ENCODE data around the gene ACSS2.
"Not testable (repeated sequence)": the region's sequence is repeated elsewhere in the genome, so short reads cannot be mapped to it uniquely, and the experiment has no call there.

The ACSS2 gene

DNA sequence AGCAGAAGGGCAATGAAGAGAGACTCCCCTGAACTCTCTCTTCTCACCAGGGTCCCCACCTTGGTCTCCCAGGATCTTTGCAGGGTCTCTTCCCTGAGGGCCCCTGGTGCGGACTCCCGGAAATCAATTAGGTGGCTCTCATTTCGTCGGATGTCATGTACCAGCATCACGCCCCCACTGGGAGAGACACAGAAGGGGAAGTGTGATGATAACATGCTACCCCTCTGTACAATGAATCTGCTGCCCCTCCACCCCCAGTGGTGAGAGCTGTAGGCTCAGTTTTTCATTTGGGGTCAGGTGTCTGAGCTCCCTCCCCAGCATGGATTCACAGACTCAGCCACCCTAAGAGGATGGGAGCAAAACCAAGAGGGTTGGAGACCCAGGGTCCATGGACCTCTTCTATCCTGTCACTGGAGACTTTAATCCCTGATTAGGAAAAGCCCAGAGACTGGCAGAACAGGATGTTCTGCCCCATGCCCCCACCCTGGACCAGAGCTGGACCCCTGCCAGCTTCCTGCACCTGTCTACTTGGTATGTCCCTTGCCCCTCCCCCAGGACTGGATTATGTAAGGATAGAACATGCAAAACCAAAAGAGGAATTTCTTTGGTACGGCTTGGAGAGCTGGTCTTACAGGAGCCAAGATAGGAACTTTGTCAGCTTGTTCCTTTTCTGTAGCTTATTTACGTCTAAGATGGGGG, 14.9 kb upstream of the ACSS2 start:
- in situ Hi-C loops (cut with MboI; ENCODE audit: low sequenced_read_pairs): no loop called here

DNA sequence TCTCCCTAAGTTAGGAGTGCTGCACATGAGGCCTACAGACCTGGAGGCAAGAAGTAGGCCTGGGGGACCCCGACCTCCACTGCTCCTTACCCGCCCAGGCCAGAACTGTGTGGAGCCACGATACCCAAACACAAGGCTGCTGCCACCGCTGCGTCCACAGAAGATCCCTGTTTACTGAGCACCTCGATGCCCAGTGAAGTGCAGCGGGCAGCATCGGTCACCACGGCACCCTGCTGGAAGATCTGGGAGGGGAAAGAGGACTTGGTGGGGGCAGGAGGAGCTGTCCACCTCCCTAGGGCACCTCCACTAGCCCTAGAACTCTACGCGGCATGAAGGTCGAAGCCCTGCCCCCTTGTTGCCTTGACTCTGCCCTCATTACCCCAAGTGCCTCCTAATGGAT, 13.7 kb upstream of the ACSS2 start:
- Histone ChIP-seq H3K4me1 (no peaks in the 10 kb centered on the region), H3K36me3 (replicated peaks) (peaks cover 6% of the 10 kb centered on the region), H3K9me3 (no peaks in the 10 kb centered on the region), H3K27me3 (ENCODE audit: low read depth) (no peaks in the 10 kb centered on the region), H3K4me3 (no peak overlapping the region)
- in situ Hi-C loops (cut with MboI; ENCODE audit: low sequenced_read_pairs): no loop called here
- no peak for DNase-seq (ENCODE audit: low spot score in 2 of 2)

More for the DNA sequence above, 14.9 kb upstream of the ACSS2 start:
- DNase-seq (ENCODE audit: low spot score in 2 of 2): no peak
- no peaks in the 10 kb centered on the region for H3K9me3 ChIP-seq
- H3K36me3 ChIP-seq (replicated peaks): peaks cover 14% of the 10 kb centered on the region
- H3K4me1 ChIP-seq: no peaks in the 10 kb centered on the region
- H3K27me3 ChIP-seq (ENCODE audit: low read depth): no peaks in the 10 kb centered on the region
- H3K4me3 ChIP-seq: no peak overlapping the region

DNA sequence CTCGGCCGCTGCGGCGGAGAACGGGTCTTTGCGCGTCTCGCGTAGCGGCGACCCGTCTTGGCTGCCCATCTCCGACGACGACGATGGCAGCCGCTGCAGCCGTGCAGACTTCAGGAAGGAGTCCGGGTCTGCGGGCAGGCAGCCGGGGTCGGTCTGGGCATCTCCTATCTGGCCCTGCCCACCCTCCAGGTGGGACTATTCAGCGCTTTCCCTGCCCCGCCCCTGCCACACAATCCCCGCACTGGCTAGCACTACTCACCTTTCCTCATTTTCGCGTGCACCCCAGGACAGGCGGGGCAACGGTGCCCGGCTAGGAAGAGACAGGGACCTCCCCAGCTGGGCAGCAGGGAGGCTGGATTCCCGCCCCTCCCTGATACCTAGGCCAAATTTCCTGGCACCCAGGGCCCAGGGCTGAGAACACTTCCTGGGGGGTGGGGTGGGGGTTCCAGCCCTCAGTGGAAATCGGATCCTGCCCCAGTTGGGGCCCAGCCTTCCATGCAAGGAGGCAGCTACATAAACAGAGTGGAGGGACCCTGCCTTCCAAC, 12.9 kb upstream of the ACSS2 start:
- H3K4me3 ChIP-seq: no peak overlapping the region
- H3K36me3 ChIP-seq (replicated peaks): peaks cover 2% of the 10 kb centered on the region
- H3K4me1 ChIP-seq: no peaks in the 10 kb centered on the region
- H3K27me3 ChIP-seq (ENCODE audit: low read depth): no peaks in the 10 kb centered on the region
- no peak for DNase-seq (ENCODE audit: low spot score in 2 of 2)
- H3K9me3 ChIP-seq: no peaks in the 10 kb centered on the region
- in situ Hi-C loops (cut with MboI; ENCODE audit: low sequenced_read_pairs): no loop called here

DNA sequence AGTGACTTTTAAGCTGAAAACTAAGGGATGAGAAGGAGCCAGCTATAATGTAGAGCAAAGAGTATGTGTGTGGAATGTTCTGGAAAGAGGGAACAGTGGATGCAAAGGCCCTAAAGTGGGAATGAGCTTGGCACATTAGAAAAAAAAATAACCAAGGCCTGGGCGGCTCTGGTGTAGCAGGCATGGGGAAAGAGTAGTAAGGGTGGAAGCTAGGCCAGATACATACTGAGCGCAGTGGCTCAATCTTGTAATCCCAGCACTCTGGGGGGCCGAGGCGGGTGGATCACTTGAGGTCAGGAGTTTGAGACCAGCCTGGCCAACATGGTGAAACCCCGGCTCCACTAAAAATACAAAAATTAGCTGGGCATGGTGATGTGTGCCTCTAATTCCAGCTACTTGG, 12.2 kb upstream of the ACSS2 start:
- DNase-seq (ENCODE audit: low spot score in 2 of 2): no peak
- in situ Hi-C loops (cut with MboI; ENCODE audit: low sequenced_read_pairs): no loop called here
- H3K36me3 ChIP-seq (replicated peaks): no peaks in the 10 kb centered on the region; the same call in 1 of the 2 replicates
- no peaks in the 10 kb centered on the region for H3K27me3 ChIP-seq (ENCODE audit: low read depth)
- no peaks in the 10 kb centered on the region for H3K4me1 ChIP-seq
- no peak overlapping the region for H3K4me3 ChIP-seq
- H3K9me3 ChIP-seq: no peaks in the 10 kb centered on the region

DNA sequence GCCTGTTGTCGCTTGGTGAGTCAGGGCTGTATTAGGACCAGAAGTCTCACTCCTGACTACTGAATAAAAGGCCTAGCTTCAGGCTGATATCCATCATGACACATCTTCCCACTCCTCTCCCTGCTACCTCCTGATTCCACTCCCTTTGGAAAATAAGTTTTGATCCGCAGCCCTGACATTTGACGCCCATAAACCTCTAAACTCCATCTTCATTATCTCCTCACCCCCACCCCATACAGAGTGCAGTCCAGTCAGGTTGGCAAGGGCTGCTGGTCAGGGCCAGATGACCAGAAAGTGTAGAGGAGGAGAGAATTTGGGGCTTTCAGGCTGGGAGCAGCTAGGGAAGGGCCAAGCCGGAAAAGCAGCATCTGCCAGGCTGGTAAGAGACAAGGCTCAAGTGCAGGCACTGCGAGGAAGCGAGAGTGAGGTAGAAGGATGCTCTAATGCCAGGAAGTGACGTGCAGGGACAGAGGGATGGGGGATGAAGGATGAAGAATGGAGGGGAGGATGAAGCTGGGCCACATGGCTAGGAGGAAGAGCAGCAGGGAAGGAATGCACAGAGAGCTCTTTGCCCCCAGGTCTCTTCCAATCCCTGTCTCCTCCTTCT, 5.0 kb upstream of the ACSS2 start:
- in situ Hi-C loops (cut with MboI; ENCODE audit: low sequenced_read_pairs): loop anchor here (10.0 kb wide), 1 partner anchor 223 kb away; the partner anchor contains the start of gene TRPC4AP
- DNase-seq (ENCODE audit: low spot score in 2 of 2): no peak
- Histone ChIP-seq H3K36me3 (replicated peaks) (no peaks in the 10 kb centered on the region), H3K9me3 (no peaks in the 10 kb centered on the region), H3K27me3 (ENCODE audit: low read depth) (no peaks in the 10 kb centered on the region), H3K4me1 (peaks cover 16% of the 10 kb centered on the region), H3K4me3 (peak overlapping the region; percentile 48)

DNA sequence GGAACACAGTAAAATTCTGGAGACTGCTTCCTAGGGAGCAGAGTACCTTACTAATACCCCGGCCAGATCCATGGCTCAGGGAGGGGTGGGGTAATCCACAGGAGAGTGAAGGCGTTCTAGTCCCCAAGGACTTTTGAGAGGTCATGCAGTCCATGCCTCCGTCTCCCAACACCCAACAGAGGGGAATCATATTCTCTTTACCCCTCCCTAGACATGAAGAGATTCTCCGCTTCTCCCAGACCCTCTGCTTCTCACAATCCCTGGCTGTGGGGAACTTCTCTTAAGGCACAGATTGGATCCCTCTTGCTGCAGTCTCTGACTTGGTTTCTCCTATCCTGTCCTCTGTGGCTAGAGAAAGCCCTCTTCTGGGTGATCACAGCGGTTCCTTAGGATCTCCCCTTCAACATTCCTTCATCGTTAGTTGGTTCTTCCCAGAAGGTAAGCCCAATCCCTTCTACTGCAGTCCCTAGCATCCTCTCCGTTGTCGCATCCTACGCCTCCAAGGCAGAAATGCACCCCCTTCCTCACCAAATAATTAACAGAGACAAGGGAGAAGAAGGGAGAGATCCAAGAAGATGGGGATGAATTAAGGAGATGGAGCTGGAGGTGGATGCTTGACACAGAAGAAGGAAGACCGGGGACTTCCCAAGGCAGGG, 4.3 kb upstream of the ACSS2 start:
- Histone ChIP-seq H3K27me3 (ENCODE audit: low read depth) (no peaks in the 10 kb centered on the region), H3K4me1 (peaks cover 16% of the 10 kb centered on the region), H3K4me3 (peak overlapping the region; percentile 48), H3K9me3 (no peaks in the 10 kb centered on the region), H3K36me3 (replicated peaks) (no peaks in the 10 kb centered on the region)
- DNase-seq (ENCODE audit: low spot score in 2 of 2): no peak
- in situ Hi-C loops (cut with MboI; ENCODE audit: low sequenced_read_pairs): loop anchor here (10.0 kb wide), 1 partner anchor 223 kb away; the partner anchor contains the start of gene TRPC4AP

DNA sequence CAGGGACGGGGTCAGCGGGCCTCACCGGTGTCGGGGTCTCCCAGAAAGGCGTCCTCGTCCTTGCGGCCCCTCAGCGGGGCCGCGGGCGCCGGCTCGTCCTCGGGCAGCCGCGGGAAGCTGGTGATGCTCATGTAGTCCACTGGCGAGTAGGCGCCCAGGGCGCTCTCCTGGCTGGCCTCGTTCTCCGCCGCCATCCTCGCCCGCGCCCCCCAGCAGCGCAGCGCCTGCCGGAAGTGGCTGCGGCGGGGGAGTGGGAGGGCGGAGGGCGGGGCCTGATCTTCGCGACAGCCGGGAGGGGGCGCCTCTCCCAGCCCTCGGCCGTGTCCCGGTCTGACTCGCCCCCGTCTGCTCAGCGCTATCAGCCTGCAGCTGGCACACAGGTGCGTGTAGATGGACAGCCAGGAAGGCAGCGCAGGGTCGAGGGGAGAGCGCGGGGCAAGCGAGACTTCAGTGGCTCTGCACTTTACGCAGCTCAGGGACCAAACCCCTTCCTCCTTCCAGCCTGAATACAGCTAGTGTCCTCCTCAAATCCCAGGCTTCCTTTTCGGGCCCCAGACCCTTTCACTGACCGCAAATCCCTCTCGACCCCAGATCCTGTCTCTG, 3.7 kb upstream of the ACSS2 start, which contains the start of gene GGT7:
TSS of gene GGT7 (minus strand) at position 235 of the 603 bp plus-strand sequence. CDS start at position 194, 41 bp downstream.
- Histone ChIP-seq H3K4me1 (peaks cover 16% of the 10 kb centered on the region), H3K27me3 (ENCODE audit: low read depth) (no peaks in the 10 kb centered on the region)
- in situ Hi-C loops (cut with MboI; ENCODE audit: low sequenced_read_pairs): loop anchor here (10.0 kb wide), 1 partner anchor 222 kb away; the partner anchor contains the start of gene TRPC4AP

DNA sequence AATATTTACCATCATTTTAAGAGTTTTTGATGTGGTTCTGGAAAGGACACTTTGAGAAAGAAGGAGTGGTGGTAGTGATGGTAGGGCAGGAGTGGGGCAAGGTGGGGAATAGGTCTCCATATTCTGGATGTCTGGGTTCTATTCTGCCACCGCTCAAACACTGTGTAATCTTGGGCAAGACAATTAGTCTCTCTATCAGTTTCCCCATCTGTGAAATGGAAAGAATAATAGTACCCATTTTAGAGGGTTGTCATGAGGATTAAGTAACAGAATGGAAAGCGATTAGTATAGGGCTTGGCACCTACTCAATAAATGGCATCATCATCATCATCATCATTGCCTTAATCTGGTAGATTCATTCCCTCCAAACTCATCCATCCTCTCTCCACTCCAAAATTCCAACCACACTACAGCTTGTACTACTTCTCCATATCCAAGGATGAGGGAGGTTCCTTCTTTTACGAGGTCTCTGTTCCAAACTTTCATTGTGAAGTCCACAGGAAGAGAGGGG, 2.8 kb upstream of the ACSS2 start:
- in situ Hi-C loops (cut with MboI; ENCODE audit: low sequenced_read_pairs): loop anchor here (10.0 kb wide), 1 partner anchor 221 kb away; the partner anchor contains the start of gene TRPC4AP
- no peak overlapping the region; the same call in 1 of the 2 replicates for H3K4me3 ChIP-seq
- H3K36me3 ChIP-seq (replicated peaks): no peaks in the 10 kb centered on the region
- H3K4me1 ChIP-seq: peaks cover 16% of the 10 kb centered on the region
- H3K27me3 ChIP-seq (ENCODE audit: low read depth): no peaks in the 10 kb centered on the region
- no peaks in the 10 kb centered on the region for H3K9me3 ChIP-seq
- DNase-seq (ENCODE audit: low spot score in 2 of 2): no peak

More for the DNA sequence above, 3.7 kb upstream of the ACSS2 start, which contains the start of gene GGT7:
- H3K4me3 ChIP-seq: peak within 1 kb of the TSS; percentile 48
- no peaks in the 10 kb centered on the region for H3K36me3 ChIP-seq (replicated peaks)
- no peaks in the 10 kb centered on the region for H3K9me3 ChIP-seq
- peak; percentile 80 to 92 for DNase-seq (ENCODE audit: low spot score in 2 of 2)

DNA sequence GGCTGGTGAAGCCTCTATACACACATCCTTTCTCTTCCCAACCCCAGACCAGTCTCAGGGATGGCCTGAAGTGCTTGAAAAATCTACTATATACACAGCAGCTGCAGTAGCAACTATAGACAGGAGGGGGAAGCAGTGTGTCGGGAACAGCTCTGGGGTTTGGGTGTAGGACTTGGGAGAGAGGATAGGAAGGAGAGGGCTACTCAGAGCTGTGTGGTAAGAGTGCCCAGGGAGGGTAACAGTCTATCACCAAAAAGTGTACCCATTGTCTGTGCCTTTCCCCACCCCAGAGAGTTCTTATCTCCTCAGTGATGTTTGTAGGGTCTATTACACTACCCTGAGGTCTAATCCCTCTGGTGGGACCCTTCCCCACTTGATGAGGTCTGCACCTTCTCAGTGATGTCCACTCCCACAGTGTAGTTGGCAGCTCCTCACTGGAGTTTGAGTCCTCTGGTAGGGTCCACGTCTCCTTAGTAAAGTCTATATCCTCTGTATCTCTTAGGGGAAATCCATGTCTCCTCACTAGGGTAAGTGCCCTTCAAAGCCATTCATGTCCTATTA, 2.2 kb upstream of the ACSS2 start:
- Histone ChIP-seq H3K4me3 (no peak overlapping the region), H3K4me1 (peaks cover 16% of the 10 kb centered on the region), H3K36me3 (replicated peaks) (no peaks in the 10 kb centered on the region), H3K27me3 (ENCODE audit: low read depth) (no peaks in the 10 kb centered on the region), H3K9me3 (no peaks in the 10 kb centered on the region)
- in situ Hi-C loops (cut with MboI; ENCODE audit: low sequenced_read_pairs): loop anchor here (10.0 kb wide), 1 partner anchor 221 kb away; the partner anchor contains the start of gene TRPC4AP
- DNase-seq (ENCODE audit: low spot score in 2 of 2): peak; percentile 75 to 86

DNA sequence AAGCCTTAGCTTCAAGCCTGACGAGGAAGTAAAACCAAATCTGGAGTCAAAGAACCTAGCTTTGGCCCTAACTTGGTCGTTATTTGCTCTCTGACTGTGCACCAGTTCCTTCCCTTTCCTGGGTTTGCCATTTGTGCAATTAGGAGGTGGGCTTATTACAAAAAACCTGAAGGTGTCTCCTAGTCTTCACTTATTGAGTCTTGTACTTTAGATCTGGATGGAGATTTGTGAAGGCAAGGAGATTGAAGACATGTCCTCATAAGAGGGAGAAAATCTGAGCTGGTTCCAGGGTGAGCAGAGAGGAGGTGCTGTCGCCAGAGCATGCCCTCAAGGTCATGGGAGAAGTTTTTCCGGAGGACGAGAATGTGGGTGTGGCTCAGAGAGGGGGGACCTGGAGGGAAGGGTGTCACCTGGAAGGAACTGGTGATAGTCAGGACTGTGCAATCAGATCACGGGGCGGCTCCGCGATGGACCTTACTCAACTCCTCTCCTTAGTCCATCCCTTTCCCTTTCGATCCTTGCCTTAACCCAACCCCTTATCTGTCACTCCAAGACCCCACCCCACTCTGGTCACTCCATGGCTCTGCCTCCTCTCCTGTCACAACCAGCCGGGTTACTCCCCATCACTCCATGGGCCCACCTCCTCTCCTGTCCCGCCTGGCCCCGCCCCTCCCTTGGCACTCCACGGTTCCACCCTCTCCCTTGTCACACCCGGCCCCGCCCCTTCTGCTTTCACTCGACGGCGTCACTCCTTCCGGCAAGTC, 588 bp upstream of the ACSS2 start:
- no peaks in the 10 kb centered on the region for H3K27me3 ChIP-seq (ENCODE audit: low read depth)
- in situ Hi-C loops (cut with MboI; ENCODE audit: low sequenced_read_pairs): loop anchor here (10.0 kb wide), 1 partner anchor 219 kb away; the partner anchor contains the start of gene TRPC4AP
- H3K36me3 ChIP-seq (replicated peaks): no peaks in the 10 kb centered on the region
- H3K4me3 ChIP-seq: peak overlapping the region; percentile 69
- H3K9me3 ChIP-seq: no peaks in the 10 kb centered on the region
- peaks cover 23% of the 10 kb centered on the region for H3K4me1 ChIP-seq
- peak; percentile 98 to 100 for DNase-seq (ENCODE audit: low spot score in 2 of 2)

DNA sequence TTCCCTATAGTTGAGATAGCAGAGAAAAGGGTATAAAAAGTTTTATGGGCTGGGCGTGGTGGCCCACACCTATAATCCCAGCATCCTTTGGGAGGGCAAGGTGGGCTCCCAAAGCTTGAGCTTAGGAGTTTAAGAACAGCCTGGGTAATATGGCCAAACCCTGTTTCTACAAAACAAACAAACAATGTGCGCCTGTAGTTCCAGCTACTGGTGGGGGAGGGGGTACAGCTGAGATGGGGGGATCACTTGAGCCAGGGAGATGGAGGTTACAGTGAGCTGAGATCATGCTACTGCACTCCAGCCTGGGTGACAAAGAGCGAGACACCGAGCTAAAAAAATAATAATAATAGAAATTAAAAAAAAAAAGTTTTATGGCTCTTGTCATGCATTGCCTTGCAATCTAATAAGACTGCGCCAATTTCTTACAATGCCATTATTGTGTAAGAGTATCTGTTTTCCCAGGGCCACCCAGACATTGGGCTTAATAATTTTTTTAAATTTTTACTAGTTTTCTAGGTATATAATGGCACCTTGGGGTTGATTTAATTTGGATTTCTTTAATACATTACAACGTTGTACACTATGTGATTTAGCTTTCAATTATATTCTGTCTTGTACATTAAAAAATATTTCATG, 3.9 kb downstream of the ACSS2 start:
- DNase-seq (ENCODE audit: low spot score in 2 of 2): no peak
- peaks cover 20% of the 10 kb centered on the region for H3K36me3 ChIP-seq (replicated peaks)
- H3K9me3 ChIP-seq: no peaks in the 10 kb centered on the region
- peaks cover 12% of the 10 kb centered on the region for H3K4me1 ChIP-seq
- no peak overlapping the region for H3K4me3 ChIP-seq
- in situ Hi-C loops (cut with MboI; ENCODE audit: low sequenced_read_pairs): no loop called here
- H3K27me3 ChIP-seq (ENCODE audit: low read depth): no peaks in the 10 kb centered on the region

DNA sequence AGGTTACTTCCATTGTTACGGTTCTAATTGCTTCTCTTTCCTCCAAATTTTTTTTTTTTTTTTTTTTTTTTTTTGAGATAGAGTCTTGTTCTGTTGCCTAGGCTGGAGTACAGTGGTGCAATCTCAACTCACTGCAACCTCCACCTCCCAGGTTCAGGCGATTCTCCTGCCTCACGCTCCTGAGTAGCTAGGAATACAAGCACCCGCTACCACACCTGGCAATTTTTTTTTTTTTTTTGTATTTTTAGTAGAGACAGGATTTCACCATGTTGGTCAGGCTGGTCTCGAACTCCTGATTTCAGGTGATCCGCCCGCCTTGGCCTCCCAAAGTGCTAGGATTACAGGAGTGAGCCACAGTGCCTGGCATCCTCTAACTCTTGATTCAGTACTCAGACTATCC, 4.6 kb downstream of the ACSS2 start:
- H3K27me3 ChIP-seq (ENCODE audit: low read depth); H3K9me3 ChIP-seq; H3K4me1 ChIP-seq; H3K4me3 ChIP-seq; DNase-seq (ENCODE audit: low spot score in 2 of 2); in situ Hi-C loops (cut with MboI; ENCODE audit: low sequenced_read_pairs): not testable (repeated sequence)
- H3K36me3 ChIP-seq (replicated peaks): peaks cover 20% of the 10 kb centered on the region

All from HAP-1 (cell line).